Measurements from ENCODE around the gene CALML6. TPM values are rescaled to one million over a fixed set of nuclear protein-coding genes. Genes with fewer than 3 reads are reported as not detected.
"Not testable (repeated sequence)": the region's sequence is repeated elsewhere in the genome, so short reads cannot be mapped to it uniquely, and the experiment has no call there.

Gene CALML6
- total RNA-seq, 1 experiment from 2014 or later = not detected

DNA sequence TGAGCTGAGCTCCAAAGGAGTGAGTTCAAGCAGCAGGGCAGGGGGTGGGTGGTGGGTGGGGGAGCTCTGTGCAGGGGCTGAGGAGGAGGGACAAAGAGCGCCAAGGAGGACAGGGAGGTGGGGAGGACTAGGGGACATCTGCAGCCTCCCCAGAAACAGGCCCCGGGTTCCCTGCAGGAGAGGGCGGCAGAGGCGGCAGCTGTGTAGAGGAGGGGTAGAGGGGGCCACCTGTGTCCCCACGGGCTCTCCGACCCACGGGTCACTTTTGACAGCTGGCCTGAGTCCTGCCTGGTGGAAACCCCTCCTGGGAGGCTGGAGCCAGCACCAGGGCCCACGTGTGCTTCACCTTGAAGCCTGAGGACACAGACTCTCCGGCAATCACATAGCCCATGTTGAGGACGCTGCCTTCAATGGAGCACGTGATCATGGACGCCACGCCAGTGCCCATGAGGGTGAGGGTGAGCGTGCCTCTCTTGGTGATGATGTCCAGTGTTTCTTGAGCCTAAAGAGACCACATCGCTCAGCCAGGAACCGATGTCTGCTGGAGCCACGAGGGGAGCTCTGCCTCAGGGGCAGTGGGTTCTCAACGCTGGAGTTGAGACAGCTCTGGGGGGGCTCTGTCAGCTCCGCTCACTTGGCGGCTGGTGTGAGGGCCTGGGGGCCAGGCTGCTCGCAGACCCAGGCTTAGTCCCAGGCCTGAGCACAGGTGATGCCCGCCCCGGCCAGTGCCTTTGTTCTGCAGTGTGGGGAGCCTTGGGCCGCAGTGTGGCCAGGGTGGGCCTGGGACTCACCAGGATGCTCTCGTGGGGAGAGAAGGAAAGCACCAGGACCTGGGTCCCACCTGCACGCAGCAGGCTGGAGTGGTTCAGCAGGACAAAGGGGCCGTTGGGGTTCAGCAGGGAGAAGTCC, 10.6 kb downstream of the CALML6 start:
- DNase-seq (ENCODE audit: low read depth) = no peak

DNA sequence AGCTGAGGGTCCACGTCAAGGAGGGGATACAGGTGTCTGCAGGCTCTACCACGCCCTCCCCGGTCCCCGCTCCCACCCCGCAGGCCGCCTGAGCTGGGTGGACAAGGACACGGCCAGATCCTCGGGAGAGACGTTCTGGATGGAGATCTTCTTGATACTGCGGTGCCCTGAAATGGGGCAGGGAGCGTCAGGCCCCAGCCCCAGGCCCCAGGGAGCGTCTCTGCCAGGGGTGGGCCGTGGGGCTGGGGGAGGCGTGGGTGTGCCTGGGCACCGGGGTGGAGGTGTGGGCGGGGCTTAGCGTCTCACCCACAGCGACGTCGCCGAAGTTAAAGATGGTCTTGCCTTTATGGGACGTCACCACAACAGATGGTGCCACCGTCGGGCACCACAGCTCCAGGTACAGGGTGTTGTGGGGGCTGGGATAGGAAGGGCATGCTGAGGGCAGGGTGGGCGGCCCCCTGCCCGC, 11.3 kb downstream of the CALML6 start:
- DNase-seq (ENCODE audit: low read depth) = no peak

DNA sequence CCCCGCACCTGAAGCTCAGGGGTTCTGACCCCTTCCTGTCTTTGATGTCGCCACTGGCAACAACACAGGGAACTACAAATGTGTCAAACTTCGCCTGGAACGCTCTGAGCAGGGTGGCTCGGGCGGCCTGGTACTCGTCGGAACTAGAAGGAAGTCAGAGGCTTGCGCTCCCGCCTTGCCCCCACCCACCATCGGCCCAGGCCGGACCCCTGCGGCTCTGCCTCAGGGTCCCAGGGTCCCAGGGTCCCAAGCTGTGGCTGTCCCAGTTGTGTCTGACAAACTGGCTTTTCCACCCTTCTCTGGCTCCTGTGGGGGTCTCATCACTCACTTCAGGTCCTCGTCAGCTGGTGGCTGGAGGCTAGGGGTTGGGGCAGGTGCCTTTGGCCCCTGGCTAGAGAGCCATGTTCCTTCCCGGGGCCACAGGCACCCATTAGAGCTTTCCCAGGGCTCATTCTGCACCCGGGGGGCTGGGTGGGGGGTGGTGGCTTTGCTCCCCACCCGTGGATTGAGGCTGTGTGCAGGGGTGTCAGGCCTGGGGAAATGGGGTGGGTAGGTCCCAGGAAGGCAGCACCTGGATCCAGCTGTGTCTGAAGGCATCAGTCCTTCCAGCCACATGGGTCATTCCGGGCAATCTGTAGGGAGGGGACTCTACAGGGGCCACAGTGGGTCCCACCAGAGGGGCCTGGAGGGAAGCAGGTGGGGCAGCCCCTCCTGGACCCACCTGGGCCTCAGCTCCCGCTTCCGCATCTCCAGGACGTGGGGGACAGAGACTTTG, 12.0 kb downstream of the CALML6 start:
- DNase-seq (ENCODE audit: low read depth) = no peak

DNA sequence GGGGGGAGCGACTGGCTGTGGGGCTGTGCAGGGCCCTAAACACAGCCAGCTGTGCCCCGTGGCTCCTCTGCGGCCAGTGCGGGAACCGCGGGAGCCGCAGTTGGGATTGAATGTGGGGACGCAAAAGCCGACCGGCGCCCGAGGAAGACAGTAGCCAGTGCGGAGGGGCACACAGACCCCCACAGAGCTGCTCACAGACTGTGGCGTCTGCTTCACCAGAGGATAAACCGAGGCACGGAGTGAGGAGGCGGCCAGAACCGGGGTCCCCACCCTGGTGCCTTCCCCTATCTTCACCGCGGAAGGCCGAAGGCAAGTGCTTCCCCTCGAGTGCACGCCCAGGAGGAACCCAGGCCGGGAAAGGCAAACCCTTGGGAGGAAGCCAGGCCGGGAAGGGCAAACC, 12.7 kb downstream of the CALML6 start:
- DNase-seq (ENCODE audit: low read depth) = no peak

DNA sequence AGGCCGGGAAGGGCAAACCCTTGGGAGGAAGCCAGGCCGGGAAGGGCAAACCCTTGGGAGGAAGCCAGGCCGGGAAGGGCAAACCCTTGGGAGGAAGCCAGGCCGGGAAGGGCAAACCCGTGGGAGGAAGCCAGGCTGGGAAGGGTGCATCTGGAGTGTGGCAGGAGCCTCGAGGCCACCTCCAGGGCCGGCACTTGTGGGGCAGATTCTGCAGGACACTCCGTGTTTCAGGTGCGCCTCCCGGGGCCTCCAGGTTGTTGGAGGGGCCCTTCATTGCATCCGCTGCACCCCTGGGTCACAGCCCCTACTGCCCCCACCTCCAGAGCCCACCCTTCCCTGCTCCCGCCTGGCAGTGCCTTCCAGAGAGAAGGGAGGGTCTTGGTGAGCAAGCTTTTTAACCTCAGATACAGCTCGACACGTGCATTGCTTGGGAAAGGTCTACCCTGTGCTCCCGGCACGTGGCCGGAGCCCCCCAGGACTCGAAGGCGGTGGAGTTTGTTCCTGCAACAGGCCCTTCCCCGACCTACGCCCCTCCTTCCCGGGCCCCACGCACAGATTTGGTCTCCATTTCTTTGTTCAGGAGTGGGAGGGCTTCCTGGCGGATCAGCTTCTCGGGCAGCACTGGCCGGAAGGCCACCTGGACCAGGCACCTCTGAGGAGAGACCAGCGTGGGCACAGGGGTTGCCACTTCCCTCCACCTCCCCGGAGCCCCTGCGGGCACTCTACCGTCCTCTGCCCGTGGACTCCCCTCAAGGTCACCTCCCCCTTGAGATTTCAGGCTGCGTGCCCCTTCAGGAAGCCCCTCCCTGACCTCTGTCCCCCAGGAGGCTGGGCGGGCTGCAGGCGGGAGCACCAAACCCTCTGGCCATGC, 13.4 kb downstream of the CALML6 start:
- DNase-seq (ENCODE audit: low read depth) = no peak

DNA sequence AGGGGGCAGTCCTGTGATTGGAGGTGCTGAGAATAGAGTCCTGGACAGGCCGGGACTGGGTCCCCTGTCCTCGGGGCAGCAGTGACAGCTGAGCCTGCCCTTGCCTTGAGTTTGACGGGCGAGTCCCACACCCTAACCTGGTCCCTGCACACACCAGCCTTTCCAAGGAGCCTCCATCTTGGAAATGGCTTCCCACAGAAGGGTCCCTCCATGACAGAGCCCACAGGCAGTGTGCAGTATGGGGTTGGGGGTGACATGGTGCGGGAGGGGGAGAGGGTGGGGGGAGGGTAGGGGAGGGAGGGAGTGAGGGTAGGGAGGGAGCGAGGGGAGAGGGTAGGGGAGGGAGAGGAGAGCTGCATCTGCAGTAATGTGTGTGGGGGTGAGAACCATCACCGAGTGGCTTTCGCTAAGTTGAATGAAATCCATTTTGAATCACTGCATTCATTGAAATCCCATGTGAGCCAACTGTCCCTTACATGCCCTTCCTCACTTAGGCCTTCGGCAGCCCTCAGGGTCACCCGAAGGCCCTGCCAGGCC, 14.1 kb downstream of the CALML6 start:
- DNase-seq (ENCODE audit: low read depth) = no peak

DNA sequence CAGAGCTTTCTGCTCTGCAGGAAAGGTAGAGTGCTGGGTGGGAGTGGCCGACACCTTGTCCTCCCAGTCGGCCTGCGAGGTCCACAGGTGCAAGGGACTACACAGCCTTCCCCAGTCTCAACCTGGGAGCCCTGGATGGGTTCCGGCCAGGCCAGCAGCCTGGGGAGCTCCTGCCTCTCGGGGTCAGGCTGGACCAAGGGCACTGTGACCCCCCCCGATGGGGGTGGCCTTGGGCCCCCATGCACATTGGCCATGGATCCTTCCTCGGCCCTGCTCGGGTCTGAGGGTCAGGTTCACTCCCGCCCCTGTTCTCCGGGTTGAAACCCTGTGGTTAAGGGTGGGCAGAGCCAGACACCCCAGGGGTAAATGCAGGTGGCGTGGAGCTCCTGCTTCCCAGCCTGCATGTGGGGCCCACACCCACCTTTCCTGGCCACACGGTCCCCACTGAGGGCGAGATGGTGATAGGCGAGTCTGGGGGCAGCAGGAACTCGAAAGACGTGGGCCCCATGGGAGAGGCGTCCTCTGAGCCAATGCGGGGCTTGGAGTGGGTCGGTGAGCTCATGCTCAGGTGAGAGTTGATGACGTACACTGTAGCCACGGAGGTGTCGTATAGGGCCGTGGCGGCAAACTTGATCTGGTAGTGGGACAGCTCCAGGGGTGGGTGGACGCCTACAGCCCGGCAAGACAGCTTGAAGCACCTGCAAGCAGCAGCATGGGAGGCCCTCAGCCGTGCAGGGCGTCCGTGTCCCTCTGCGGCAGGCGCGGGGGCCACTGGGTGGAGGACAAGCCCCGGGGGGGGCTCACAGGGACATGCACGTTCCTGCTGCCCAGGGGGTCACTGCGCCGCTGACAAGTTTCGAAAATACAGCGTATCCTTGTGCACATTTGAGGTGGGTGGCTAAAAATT, 14.8 kb downstream of the CALML6 start:
- no peak for DNase-seq (ENCODE audit: low read depth)

DNA sequence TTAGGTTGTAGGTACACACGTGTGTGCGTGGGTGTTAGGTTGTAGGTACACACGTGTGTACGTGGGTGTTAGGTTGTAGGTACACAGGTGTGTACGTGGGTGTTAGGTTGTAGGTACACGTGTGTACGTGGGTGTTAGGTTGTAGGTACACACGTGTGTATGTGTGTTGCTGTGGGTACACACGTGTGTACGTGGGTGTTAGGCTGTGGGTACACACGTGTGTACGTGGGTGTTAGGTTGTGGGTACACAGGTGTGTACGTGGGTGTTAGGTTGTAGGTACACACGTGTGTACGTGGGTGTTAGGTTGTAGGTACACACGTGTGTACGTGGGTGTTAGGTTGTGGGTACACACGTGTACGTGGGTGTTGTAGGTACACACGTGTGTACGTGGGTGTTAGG, 19.8 kb downstream of the CALML6 start:
- not testable (repeated sequence) for DNase-seq (ENCODE audit: low read depth)

DNA sequence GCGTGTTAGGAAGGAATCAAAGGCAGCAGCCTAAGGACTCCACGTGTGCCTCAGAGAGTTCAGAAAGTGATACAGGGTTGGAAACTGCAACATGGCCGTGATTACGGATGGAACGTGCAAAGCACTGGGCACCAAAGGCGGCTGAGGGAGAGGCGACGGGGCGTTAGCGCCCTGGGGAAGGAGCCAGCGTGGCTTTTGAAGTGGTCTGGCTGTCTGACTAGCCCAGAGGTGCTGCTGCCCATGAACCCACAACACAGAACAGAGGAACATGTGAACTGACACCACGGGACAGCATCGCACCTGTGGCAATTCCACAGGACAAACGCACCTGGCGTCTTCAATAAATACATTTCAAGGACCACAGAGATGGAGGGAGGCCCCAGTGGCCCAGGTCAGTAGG, 22.0 kb downstream of the CALML6 start:
- DNase-seq (ENCODE audit: low read depth) = no peak

DNA sequence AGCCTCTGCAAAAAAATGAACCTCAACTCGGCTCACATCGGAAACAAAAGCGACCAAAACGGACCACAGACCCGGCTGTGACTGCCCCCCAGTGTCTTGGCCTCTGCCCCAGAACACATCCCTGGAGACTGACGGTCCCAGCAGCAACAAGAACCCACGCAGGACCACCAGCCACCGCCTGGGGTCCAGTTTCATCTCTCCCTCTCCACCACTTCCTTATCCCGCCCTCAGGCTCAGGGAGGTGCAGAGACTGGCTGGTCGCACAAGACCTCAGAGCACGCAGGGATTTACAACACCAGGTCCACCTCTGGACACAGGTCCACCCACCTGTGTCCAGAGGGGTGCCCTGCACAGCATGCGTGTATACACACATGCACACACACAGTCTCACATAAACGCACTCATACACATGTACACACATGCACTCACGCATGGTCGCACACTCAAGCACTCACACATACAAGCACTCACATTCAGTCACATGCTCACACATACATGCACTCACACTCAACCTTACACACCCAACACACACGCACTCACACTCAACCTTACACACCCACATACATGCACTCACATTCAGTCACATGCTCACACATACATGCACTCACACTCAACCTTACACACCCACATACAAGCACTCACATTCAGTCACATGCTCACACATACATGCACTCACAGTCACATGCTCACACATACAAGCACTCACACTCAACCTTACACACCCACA, 22.7 kb downstream of the CALML6 start:
- DNase-seq (ENCODE audit: low read depth) = no peak

DNA sequence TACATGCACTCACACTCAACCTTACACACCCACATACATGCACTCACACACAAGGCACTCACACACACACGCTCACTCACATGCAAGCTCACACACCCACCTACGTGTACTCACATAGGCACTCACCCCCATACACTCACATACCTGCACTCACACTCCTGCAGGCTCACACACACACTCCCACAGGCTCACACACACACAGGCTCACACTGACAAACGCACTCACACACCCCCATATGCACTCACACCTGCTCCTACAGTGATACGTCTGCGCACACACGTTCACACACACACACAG, 23.2 kb downstream of the CALML6 start:
- DNase-seq (ENCODE audit: low read depth) = no peak

DNA sequence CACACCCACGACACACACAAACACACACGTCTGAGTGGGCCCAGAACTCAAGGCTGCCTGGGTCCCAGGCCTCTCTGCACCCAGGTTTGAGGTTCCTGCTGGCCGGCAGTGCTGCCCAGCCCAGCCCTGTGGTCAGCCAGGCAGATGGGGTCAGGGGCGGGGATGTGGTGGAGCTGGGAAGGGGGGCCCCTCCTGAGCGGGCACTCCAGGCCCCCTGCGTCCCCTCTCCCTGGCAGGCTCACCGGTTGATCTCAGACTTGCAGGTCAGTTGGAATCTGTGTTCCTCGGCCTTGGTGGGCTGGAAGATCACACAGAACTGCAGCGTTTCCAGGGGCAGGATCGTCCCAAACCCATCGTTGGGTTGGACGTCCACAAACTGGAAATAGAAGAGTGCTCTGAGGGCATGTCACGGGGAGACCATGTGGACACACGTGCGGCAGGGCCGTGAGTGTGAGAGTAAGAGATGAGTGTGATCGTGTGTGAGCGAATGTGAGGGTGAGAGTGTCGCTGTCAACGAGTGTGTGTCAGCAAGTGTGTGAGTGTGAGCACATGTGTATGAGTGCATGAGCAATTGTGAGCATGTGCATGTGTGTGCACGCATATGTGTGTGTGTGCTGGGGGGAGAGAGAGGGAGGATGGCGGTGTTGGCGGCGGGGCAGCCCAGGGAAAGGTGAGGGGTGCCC, 23.7 kb downstream of the CALML6 start:
- no peak for DNase-seq (ENCODE audit: low read depth)

DNA sequence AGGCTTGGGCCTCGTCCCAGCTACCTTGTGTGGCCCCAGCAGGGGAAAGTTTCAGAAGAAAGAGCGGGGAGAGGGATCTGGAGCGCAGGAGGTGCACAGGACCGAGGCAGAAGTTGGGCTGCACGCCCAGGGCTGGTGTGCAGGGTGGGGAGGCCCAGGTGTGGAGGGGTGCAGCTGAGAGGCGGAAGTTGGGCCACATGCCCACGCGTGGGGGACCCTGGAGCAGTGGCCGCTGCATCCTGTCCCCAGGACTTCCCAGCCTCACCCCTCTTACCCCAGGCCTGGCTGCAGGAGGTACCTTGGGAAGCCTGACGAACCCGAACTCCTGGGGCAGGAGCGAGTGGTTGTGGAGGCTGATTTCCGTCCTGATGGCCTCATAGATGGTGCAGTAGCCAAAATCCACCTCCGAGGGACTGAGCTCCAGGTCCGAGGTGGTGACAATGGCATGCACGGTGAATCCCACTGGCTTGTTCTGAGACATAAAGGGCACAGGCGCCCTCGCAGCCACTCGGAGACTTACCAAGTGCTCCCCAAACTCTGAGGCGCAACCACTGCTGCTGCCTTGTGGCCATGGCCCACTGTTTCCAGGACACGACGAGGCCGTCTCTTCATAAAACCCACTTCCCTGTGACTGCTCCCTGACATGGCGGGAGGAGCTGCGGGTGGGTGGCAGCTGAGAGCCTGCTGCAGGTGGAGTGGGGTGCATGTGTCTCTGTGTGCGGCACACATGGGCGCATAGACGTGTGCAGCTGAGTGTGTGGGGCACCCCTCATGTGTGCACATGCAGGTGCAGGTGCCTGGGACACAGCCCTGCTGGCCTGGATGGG, 24.4 kb downstream of the CALML6 start:
- DNase-seq (ENCODE audit: low read depth) = no peak

DNA sequence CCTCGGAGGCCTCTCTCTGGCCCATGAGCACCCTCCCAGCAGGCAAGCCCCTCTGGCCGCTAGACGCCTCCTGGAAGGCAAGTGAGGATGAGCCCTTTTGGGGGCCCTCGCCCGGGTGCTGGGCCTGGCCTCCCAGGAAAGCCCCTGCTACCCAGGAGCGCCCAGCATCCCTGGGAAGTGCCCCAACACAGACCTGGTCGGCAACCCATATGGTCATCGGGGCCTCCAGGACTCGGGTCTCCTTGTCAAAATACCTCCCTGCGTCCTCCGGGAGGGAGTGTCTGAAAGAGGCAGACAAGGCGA, 25.0 kb downstream of the CALML6 start:
- DNase-seq (ENCODE audit: low read depth) = no peak

DNA sequence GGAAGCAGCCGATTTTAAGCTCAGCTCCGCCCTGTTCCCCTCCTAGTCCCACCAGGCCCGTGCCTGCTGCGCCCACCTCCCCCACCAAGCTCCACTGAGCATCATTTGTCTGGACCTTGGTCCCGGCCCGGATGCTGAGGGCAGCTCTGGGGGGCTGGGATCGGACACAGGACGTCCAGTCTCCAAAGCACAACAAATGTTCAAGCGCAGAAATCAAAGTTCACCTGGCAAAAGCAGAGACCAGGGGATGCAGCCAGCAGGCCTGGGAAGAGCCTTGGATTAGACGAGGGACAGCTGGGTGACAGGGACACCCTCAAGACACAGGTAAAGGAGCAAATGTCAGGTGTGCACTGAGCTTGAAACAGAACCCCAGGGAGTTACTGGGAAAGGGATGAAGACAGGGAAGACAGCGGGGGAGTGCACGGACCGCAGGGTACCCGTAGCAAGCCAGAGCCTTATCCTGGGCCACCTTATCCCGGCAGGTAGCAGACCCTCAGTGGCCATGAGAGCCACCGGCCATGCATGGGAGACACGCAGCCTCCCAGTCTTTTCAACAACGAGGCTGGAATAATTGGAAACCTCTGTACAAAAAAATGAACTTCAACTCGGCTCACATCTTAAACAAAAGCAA, 26.3 kb downstream of the CALML6 start:
- DNase-seq (ENCODE audit: low read depth) = no peak

DNA sequence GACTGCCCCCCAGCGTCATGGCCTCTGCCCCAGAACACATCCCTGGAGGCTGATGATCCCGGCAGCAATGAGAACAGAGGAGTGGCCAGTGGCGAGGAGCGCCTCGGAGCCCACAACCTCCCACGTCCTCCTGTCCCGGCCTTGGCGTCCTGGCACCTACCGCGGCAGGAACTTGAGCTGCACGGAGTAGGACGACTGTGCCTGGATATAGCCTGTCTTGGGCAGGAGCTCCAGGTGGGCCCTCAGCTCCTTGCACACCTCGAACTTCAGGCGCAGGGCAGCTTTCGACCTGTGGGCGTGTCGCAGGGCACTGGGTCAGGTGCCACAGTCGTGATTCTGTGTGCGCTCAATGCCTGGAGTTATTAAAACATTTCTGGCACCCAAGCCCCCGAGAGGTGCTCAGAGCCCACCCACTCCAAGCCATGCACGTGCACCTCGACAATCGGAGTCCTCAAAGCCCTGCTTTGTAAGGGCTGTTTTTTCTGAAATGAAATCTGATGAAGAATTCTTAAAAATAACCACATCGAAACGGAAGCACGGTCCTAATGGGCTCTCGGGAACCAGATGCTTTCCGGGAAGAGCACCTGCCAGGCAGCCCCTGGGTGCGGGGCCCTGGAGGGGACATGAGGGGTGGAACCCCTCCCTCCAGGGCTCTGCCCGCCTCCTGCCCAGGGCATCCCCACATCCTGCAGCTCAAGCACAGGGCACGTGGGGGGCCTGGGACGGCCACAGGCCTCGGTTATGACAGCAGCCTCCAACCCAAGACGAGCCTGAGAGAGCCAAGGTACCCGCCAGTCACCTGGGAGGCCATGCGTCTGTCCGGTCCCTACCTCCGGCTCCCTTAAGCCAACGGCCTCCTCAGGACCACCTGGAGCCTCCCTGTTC, 27.1 kb downstream of the CALML6 start:
- no peak for DNase-seq (ENCODE audit: low read depth)

Data from M059J (cell line).